K562 (cell line): Measurements from ENCODE around the gene SKAP1. TPM values are rescaled to one million over a fixed set of nuclear protein-coding genes. Genes with fewer than 3 reads are reported as not detected.

Source experiments
- ATAC-seq: fragments of 200-7000 bp; cut with Tn5 transposase; 3 replicates; pipeline ENCODE4 v1.9.1; 2020; ENCODE audit warnings: moderate library complexity
- BruUV-seq: library from RNA; stranded (reverse); fragments of 400-500 nt; replicated peaks from 2 replicates; lab custom pipeline; 2021; lab: Mats Ljungman, UMichigan
- CTCF ChIA-PET: fragments of 300-600 bp; formaldehyde crosslinking; extraction: SDS; loops from one replicate; lab custom pipeline; 2021; ENCODE audit warnings: low intra/inter-chr PET ratio; lab: Yijun Ruan, JAX
- POLR2A ChIA-PET: fragments of 300-600, 350-650 bp; sonication (Branson Sonifier 250); formaldehyde crosslinking; extraction: SDS; loops from one replicate; lab custom pipeline; 2021; ENCODE audit warnings: antibody characterized with exemption, inconsistent platforms; lab: Yijun Ruan, JAX
- DNase-seq, 4 experiments: peaks; one replicate each; pipeline versions ENCODE4 v3.0.0 to v3.0.0-alpha.2; 2011 to 2018; ENCODE audit warnings: low spot score in 3 of 4, mixed read lengths in 3 of 4; ENCODE audit errors: extremely low read depth in 1 of 4
- FAIRE-seq: peaks from 2 replicates; lab custom pipeline; 2011; peaks lifted over from hg19 to GRCh38; lab: Jason Lieb, UNC
- H2AFZ ChIP-seq: 2 replicates; pipeline ENCODE4 v1.6.0; 2011; ENCODE audit warnings: low read depth, low read length, control low read depth, inconsistent platforms
- H3K27ac ChIP-seq: fragments of 200-600 bp; 3 replicates; pipeline ENCODE4 v1.8.0; 2011; ENCODE audit warnings: low read depth, mild to moderate bottlenecking, control low read depth, inconsistent platforms, low read length, moderate library complexity, mixed read lengths; ENCODE audit errors: extremely low read depth
- H3K27me3 ChIP-seq, 2 experiments: fragments of 300-600 bp in 1 of 2; 2 replicates in 1 of 2; 3 replicates in 1 of 2; pipeline versions ENCODE4 v1.6.0 to v1.8.0; 2011; ENCODE audit warnings: inconsistent platforms in 2 of 2, low read length in 2 of 2, mild to moderate bottlenecking in 1 of 2, mixed read lengths in 1 of 2, moderate library complexity in 1 of 2; ENCODE audit not compliant: control insufficient read depth in 2 of 2, insufficient read depth in 2 of 2
- H3K36me3 ChIP-seq: fragments of 300-600 bp; 3 replicates; pipeline ENCODE4 v1.8.0; 2011; ENCODE audit warnings: mild to moderate bottlenecking, low read length, inconsistent platforms; ENCODE audit not compliant: control insufficient read depth, insufficient read depth
- H3K4me1 ChIP-seq, 2 experiments: fragments of 200-600 bp in 1 of 2; replicated peaks in 1 of 2; 2 replicates in 1 of 2; 3 replicates in 1 of 2; pipeline versions ENCODE4 v1.5.1 to v1.8.0; 2011; ENCODE audit warnings: inconsistent platforms in 2 of 2, low read length in 2 of 2, mild to moderate bottlenecking in 1 of 2, mixed read lengths in 1 of 2, moderate library complexity in 1 of 2; ENCODE audit not compliant: control insufficient read depth in 2 of 2, insufficient read depth in 2 of 2
- H3K4me2 ChIP-seq: 2 replicates; pipeline ENCODE4 v1.6.1; 2011; ENCODE audit warnings: low read length, control low read depth, inconsistent platforms, mixed read lengths; ENCODE audit not compliant: insufficient read depth
- H3K4me3 ChIP-seq: fragments of 200-600 bp; sonication (generic), shearing (Covaris generic); 2 replicates; pipeline ENCODE4 v1.5.1; 2016; ENCODE audit warnings: control low read depth, inconsistent platforms
- H3K79me2 ChIP-seq: fragments of 200-600 bp; 3 replicates; pipeline ENCODE4 v1.8.0; 2011; ENCODE audit warnings: low read length, inconsistent platforms; ENCODE audit not compliant: control insufficient read depth, insufficient read depth
- H3K9ac ChIP-seq, 2 experiments: 2 replicates each; pipeline versions ENCODE4 v1.6.0 to v1.6.1; 2011; ENCODE audit warnings: low read depth in 2 of 2, low read length in 2 of 2, control low read depth in 1 of 2, inconsistent platforms in 1 of 2, mild to moderate bottlenecking in 1 of 2, mixed read lengths in 1 of 2; ENCODE audit not compliant: insufficient read depth in 1 of 2
- H3K9me1 ChIP-seq: one replicate; pipeline ENCODE4 v1.6.0; 2011; ENCODE audit warnings: inconsistent platforms, mild to moderate bottlenecking, low read length, moderate library complexity; ENCODE audit not compliant: control insufficient read depth, insufficient read depth
- H3K9me3 ChIP-seq: replicated peaks from 2 replicates; pipeline ENCODE4 v1.5.1; 2011; ENCODE audit warnings: low read depth, low read length, inconsistent platforms; ENCODE audit not compliant: control insufficient read depth, insufficient read depth
- H4K20me1 ChIP-seq: replicated peaks from 2 replicates; pipeline ENCODE4 v1.6.1; 2011; ENCODE audit warnings: low read length, inconsistent platforms, mixed read lengths; ENCODE audit not compliant: control insufficient read depth, insufficient read depth
- BHLHE40 ChIP-seq: IDR thresholded peaks from 2 replicates; pipeline ENCODE4 v1.6.1; 2011; ENCODE audit warnings: low read length, improper control_type of control experiment
- BRD4 ChIP-seq: fragments of 200-600 bp; sonication (generic); IDR thresholded peaks from 2 replicates; pipeline ENCODE4 v1.6.1; 2017; ENCODE audit warnings: inconsistent platforms
- CBX2 ChIP-seq: fragments of 200-600 bp; sonication (generic); IDR thresholded peaks from one replicate; pipeline ENCODE4 v1.6.1; 2012; ENCODE audit warnings: mild to moderate bottlenecking, low read length, inconsistent platforms; ENCODE audit not compliant: insufficient read depth, poor library complexity, severe bottlenecking
- CHD2 ChIP-seq: IDR thresholded peaks from 2 replicates; pipeline ENCODE4 v1.6.1; 2011; ENCODE audit warnings: low read depth, low read length
- MTA2 ChIP-seq: fragments of 450-650 bp; IDR thresholded peaks from 2 replicates; pipeline ENCODE4 v1.6.1; 2016; ENCODE audit warnings: low read depth
- NONO ChIP-seq, 2 experiments: fragments of 200-400 bp in 1 of 2; fragments of 450-650 bp in 1 of 2; formaldehyde crosslinking in 1 of 2; IDR thresholded peaks; 2 replicates each; pipeline ENCODE4 v1.6.1; 2017; ENCODE audit warnings: low read depth in 2 of 2, mild to moderate bottlenecking in 2 of 2, moderate library complexity in 2 of 2, low read length in 1 of 2
- PHB ChIP-seq: fragments of 250-450 bp; sonication (Bioruptor Pico); IDR thresholded peaks from 2 replicates; pipeline ENCODE4 v1.5.0; 2021
- ZBTB17 ChIP-seq: fragments of 450-650 bp; formaldehyde crosslinking; IDR thresholded peaks from 2 replicates; pipeline ENCODE4 v1.4.0; 2020; ENCODE audit warnings: mild to moderate bottlenecking
- WGBS: fragments of 100-300 bp; shearing (Covaris generic); methylation state at CpG from one replicate; pipeline ENCODE4 v1.1.6; 2016; ENCODE audit warnings: low coverage, mixed read lengths; ENCODE audit not compliant: insufficient coverage; ENCODE audit errors: missing lambda C conversion rate; 5-methylcytosine and 5-hydroxymethylcytosine counted together
- in situ Hi-C: fragments of 300-500 bp; cut with MboI; formaldehyde crosslinking; loops from 4 replicates; pipeline ENCODE4 v1.15.0; 2018; ENCODE audit warnings: inconsistent platforms, mixed read lengths
- intact Hi-C: fragments of 100-400 bp; cut with micrococcal nuclease; formaldehyde crosslinking; loops from 2 replicates; pipeline ENCODE4 v1.14.2; 2022
- polyA plus RNA-seq, 8 experiments: library from polyadenylated mRNA; depleted of rRNA in 4 of 8; stranded (reverse) in 5 of 8; unstranded in 3 of 8; fragments of >200 nt; fragmentation: Nextera tagmentation in 2 of 8; fragmentation: Illumina TruSeq in 1 of 8; extraction: Ambion mirVana in 2 of 8; extraction: Trizol in 1 of 8; gene quantifications; 2 replicates each; pipeline versions ENCODE4 v1.2.1 to v1.2.3, GENCODE V29; 2011 to 2014; ENCODE audit warnings: inconsistent platforms in 1 of 8, missing spikeins in 1 of 8
- total RNA-seq, 7 experiments: library from RNA; depleted of rRNA in 6 of 7; stranded (reverse); fragments of >200 nt in 6 of 7; fragmentation: Illumina TruSeq in 2 of 7; extraction: Trizol in 2 of 7; gene quantifications; 2 replicates each; pipeline versions ENCODE4 v1.2.1 to v1.2.3, GENCODE V29; 2011 to 2021; ENCODE audit warnings: low replicate concordance in 1 of 7
- TF ChIP-seq, protein P1 (sequence below): fragments of 450-650 bp; IDR thresholded peaks from 2 replicates; pipeline ENCODE4 v1.6.1; 2014; ENCODE audit warnings: low read depth, mild to moderate bottlenecking, moderate library complexity, borderline replicate concordance
- TF ChIP-seq, protein P2 (sequence below): fragments of 200-800 bp; sonication (Bioruptor generic); IDR thresholded peaks from 2 replicates; pipeline ENCODE4 v1.6.1; 2016; ENCODE audit warnings: missing genetic modification characterization, missing compliant biosample characterization
- TF ChIP-seq, protein P3 (sequence below), 2 experiments: fragments of 450-650 bp in 1 of 2; IDR thresholded peaks; 2 replicates each; pipeline ENCODE4 v1.6.1; 2011 to 2017; ENCODE audit warnings: low read depth in 2 of 2, antibody characterized with exemption in 1 of 2, borderline replicate concordance in 1 of 2, low read length in 1 of 2, mild to moderate bottlenecking in 1 of 2, mixed read lengths in 1 of 2; ENCODE audit not compliant: control insufficient read depth in 1 of 2

Gene SKAP1
- total and polyA plus RNA-seq, 9 of the 15 experiments (the other 6 are each of a cell fraction or from before 2014, with no cell fraction given), result 0.06 to 0.80 (median 0.10) TPM; not detected in 4

- H2AFZ ChIP-seq, result no peak overlapping the region
- WGBS, result 12% methylated on average over 7 of the region's 7 CpGs
- DNase-seq, result no peak
- no peak for FAIRE-seq
- intact Hi-C loops (no loop called here), in situ Hi-C loops (no loop called here)
- no peak for ATAC-seq
- no peaks in the 10 kb centered on the region for H3K9me1 ChIP-seq
- no TSS peak for BruUV-seq
- no peaks in the 10 kb centered on the region for H3K79me2 ChIP-seq
- H3K4me2 ChIP-seq, result no peak overlapping the region
- H3K27ac ChIP-seq, result no peak overlapping the region
- H3K36me3 ChIP-seq, result no peaks in the 10 kb centered on the region
- no peak overlapping the region for H3K4me3 ChIP-seq
- H3K4me1 ChIP-seq, result peaks cover 0 to 8% of the 10 kb centered on the region in 2 experiments; a peak in 2 of 5 replicates
- H3K9ac ChIP-seq, result no peak overlapping the region
- ChIA-PET POLR2A (interaction anchor here (1.5 kb wide), 1 partner anchor 12 kb away, joined by 6 read pairs; no protein-coding TSS in a partner anchor), CTCF (no interaction called here)
- no peaks in the 10 kb centered on the region for H3K9me3 ChIP-seq
- H4K20me1 ChIP-seq, result no peaks in the 10 kb centered on the region
- H3K27me3 ChIP-seq, result 0 out of 5 replicates have a peak, but pooled peaks cover 0 to 2% of the 10 kb centered on the region in 2 experiments
- no peak for TF ChIP-seq CBX2
- TF ChIP-seq, protein P1, sequence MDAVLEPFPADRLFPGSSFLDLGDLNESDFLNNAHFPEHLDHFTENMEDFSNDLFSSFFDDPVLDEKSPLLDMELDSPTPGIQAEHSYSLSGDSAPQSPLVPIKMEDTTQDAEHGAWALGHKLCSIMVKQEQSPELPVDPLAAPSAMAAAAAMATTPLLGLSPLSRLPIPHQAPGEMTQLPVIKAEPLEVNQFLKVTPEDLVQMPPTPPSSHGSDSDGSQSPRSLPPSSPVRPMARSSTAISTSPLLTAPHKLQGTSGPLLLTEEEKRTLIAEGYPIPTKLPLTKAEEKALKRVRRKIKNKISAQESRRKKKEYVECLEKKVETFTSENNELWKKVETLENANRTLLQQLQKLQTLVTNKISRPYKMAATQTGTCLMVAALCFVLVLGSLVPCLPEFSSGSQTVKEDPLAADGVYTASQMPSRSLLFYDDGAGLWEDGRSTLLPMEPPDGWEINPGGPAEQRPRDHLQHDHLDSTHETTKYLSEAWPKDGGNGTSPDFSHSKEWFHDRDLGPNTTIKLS, result no peak
- no peak for TF ChIP-seq MTA2
- no peak for TF ChIP-seq PHB (CRISPR knock-in tag)
- no peak for TF ChIP-seq ZBTB17 (CRISPR knock-in tag)
- no peak for TF ChIP-seq NONO (IDR thresholded peaks at IDR 0.05; ENCODE audit: low read depth in 2 of 2, low read length in 1 of 2)
- TF ChIP-seq CHD2, result no peak
- TF ChIP-seq BHLHE40, result no peak
- TF ChIP-seq, protein P2, sequence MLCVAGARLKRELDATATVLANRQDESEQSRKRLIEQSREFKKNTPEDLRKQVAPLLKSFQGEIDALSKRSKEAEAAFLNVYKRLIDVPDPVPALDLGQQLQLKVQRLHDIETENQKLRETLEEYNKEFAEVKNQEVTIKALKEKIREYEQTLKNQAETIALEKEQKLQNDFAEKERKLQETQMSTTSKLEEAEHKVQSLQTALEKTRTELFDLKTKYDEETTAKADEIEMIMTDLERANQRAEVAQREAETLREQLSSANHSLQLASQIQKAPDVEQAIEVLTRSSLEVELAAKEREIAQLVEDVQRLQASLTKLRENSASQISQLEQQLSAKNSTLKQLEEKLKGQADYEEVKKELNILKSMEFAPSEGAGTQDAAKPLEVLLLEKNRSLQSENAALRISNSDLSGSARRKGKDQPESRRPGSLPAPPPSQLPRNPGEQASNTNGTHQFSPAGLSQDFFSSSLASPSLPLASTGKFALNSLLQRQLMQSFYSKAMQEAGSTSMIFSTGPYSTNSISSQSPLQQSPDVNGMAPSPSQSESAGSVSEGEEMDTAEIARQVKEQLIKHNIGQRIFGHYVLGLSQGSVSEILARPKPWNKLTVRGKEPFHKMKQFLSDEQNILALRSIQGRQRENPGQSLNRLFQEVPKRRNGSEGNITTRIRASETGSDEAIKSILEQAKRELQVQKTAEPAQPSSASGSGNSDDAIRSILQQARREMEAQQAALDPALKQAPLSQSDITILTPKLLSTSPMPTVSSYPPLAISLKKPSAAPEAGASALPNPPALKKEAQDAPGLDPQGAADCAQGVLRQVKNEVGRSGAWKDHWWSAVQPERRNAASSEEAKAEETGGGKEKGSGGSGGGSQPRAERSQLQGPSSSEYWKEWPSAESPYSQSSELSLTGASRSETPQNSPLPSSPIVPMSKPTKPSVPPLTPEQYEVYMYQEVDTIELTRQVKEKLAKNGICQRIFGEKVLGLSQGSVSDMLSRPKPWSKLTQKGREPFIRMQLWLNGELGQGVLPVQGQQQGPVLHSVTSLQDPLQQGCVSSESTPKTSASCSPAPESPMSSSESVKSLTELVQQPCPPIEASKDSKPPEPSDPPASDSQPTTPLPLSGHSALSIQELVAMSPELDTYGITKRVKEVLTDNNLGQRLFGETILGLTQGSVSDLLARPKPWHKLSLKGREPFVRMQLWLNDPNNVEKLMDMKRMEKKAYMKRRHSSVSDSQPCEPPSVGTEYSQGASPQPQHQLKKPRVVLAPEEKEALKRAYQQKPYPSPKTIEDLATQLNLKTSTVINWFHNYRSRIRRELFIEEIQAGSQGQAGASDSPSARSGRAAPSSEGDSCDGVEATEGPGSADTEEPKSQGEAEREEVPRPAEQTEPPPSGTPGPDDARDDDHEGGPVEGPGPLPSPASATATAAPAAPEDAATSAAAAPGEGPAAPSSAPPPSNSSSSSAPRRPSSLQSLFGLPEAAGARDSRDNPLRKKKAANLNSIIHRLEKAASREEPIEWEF (CRISPR knock-in tag), result no peak
- no peak for TF ChIP-seq BRD4
- TF ChIP-seq, protein P3, sequence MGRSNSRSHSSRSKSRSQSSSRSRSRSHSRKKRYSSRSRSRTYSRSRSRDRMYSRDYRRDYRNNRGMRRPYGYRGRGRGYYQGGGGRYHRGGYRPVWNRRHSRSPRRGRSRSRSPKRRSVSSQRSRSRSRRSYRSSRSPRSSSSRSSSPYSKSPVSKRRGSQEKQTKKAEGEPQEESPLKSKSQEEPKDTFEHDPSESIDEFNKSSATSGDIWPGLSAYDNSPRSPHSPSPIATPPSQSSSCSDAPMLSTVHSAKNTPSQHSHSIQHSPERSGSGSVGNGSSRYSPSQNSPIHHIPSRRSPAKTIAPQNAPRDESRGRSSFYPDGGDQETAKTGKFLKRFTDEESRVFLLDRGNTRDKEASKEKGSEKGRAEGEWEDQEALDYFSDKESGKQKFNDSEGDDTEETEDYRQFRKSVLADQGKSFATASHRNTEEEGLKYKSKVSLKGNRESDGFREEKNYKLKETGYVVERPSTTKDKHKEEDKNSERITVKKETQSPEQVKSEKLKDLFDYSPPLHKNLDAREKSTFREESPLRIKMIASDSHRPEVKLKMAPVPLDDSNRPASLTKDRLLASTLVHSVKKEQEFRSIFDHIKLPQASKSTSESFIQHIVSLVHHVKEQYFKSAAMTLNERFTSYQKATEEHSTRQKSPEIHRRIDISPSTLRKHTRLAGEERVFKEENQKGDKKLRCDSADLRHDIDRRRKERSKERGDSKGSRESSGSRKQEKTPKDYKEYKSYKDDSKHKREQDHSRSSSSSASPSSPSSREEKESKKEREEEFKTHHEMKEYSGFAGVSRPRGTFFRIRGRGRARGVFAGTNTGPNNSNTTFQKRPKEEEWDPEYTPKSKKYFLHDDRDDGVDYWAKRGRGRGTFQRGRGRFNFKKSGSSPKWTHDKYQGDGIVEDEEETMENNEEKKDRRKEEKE (IDR thresholded peaks at IDR 0.05; ENCODE audit: borderline replicate concordance in 1 of 2, control insufficient read depth in 1 of 2, low read depth in 2 of 2, low read length in 1 of 2), result no peak
These were observed 222.1 kb downstream of the SKAP1 start for GRCh38 chr17:48207776-48208544.
